Natural killer cell treated with Interleukin-12 subunit alpha and Interleukin-12 subunit beta and Interleukin-15 and Interleukin-18, amount 100 ng/mL, for 72 hours (primary cell): ENCODE results near the gene CTDSPL. TPM values are rescaled to one million over a fixed set of nuclear protein-coding genes. Genes with fewer than 3 reads are reported as not detected.

ENCODE experiments used
- ATAC-seq, 2 donors: fragments of 150-1000 bp; cut with Tn5 transposase in 1 of 2; sonication (Bioruptor Pico), chemical (Tn5 transposase) in 1 of 2; 2 replicates each; pipeline ENCODE4 v1.10.0; 2021
- DNase-seq: peaks from one replicate; pipeline ENCODE4 v3.0.0; 2022; ENCODE audit warnings: low spot score
- H3K27ac Mint-ChIP-seq, 2 donors: 1 replicate in 1 of 2; 2 replicates in 1 of 2; pipeline ENCODE4 v1.8.0; 2022; ENCODE audit warnings: mixed read lengths in 2 of 2, mild to moderate bottlenecking in 1 of 2, moderate library complexity in 1 of 2
- H3K27me3 Mint-ChIP-seq, 2 donors: 1 replicate in 1 of 2; 2 replicates in 1 of 2; pipeline ENCODE4 v1.8.0; 2022; ENCODE audit warnings: mixed read lengths in 2 of 2
- H3K36me3 Mint-ChIP-seq: one replicate; pipeline ENCODE4 v1.8.0; 2022; ENCODE audit warnings: mixed read lengths
- H3K4me1 Mint-ChIP-seq, 2 donors: 1 replicate in 1 of 2; 2 replicates in 1 of 2; pipeline ENCODE4 v1.8.0; 2022; ENCODE audit warnings: low read depth in 2 of 2, mixed read lengths in 2 of 2, mild to moderate bottlenecking in 1 of 2
- H3K4me3 Mint-ChIP-seq: one replicate; pipeline ENCODE4 v1.8.0; 2022; ENCODE audit warnings: mixed read lengths
- H3K9me3 Mint-ChIP-seq: 2 replicates; pipeline ENCODE4 v1.8.0; 2022; ENCODE audit warnings: mixed read lengths
- total RNA-seq, 2 donors: library from RNA; stranded (reverse); gene quantifications; one replicate each; pipeline ENCODE4 v1.2.3, GENCODE V29; 2022

CTDSPL gene
- total RNA-seq, 2 donors from 2014 or later: 0.69 to 1.3 TPM

GRCh38 chr3:37993820-37994638 is 132.3 kb downstream of the CTDSPL start:
- peak overlapping the region; percentile 88 for H3K4me3 Mint-ChIP-seq
- peaks cover 38 to 46% of the 10 kb centered on the region in 2 donors for H3K4me1 Mint-ChIP-seq
- H3K36me3 Mint-ChIP-seq: peaks cover 8% of the 10 kb centered on the region
- DNase-seq (peak; percentile 83), ATAC-seq (peak; percentile 74 to 79)
- H3K9me3 Mint-ChIP-seq: no peaks in the 10 kb centered on the region
- H3K27me3 Mint-ChIP-seq: no peaks in the 10 kb centered on the region
- H3K27ac Mint-ChIP-seq: peak overlapping the region; percentile 92

GRCh38 chr3:37994639-37994972 is 132.9 kb downstream of the CTDSPL start:
- Mint-ChIP-seq H3K27ac (peak overlapping the region; percentile 92), H3K27me3 (no peaks in the 10 kb centered on the region), H3K4me3 (peak overlapping the region; percentile 88), H3K36me3 (peaks cover 8% of the 10 kb centered on the region), H3K4me1 (peaks cover 43 to 51% of the 10 kb centered on the region in 2 donors), H3K9me3 (no peaks in the 10 kb centered on the region)
- ATAC-seq: no peak
- no peak for DNase-seq

- Mint-ChIP-seq H3K4me3 (peak overlapping the region; percentile 88), H3K9me3 (no peaks in the 10 kb centered on the region), H3K36me3 (peaks cover 8% of the 10 kb centered on the region), H3K4me1 (peaks cover 46 to 55% of the 10 kb centered on the region in 2 donors), H3K27me3 (no peaks in the 10 kb centered on the region), H3K27ac (peak overlapping the region; percentile 92)
- no peak for DNase-seq
- no peak for ATAC-seq
Measured at GRCh38 chr3:37995652-37996641, 134.3 kb downstream of the CTDSPL start.

GRCh38 chr3:37996785-37997301 is 135.2 kb downstream of the CTDSPL start:
- peaks cover 8% of the 10 kb centered on the region for H3K36me3 Mint-ChIP-seq
- H3K4me1 Mint-ChIP-seq: peaks cover 46 to 55% of the 10 kb centered on the region in 2 donors
- peak overlapping the region; percentile 68 to 79 for H3K27ac Mint-ChIP-seq
- DNase-seq (no peak), ATAC-seq (peak; percentile 52 to 57)
- H3K9me3 Mint-ChIP-seq: no peaks in the 10 kb centered on the region
- H3K4me3 Mint-ChIP-seq: peak overlapping the region; percentile 19
- no peaks in the 10 kb centered on the region for H3K27me3 Mint-ChIP-seq

- Mint-ChIP-seq H3K36me3 (peaks cover 8% of the 10 kb centered on the region), H3K27ac (peak overlapping the region; percentile 68 to 79), H3K4me1 (peaks cover 46 to 55% of the 10 kb centered on the region in 2 donors), H3K27me3 (no peaks in the 10 kb centered on the region), H3K4me3 (no peak overlapping the region), H3K9me3 (no peaks in the 10 kb centered on the region)
- no peak for DNase-seq
- ATAC-seq: no peak
Measured at GRCh38 chr3:37997342-37997741, 135.7 kb downstream of the CTDSPL start.

- Mint-ChIP-seq H3K36me3 (peaks cover 8% of the 10 kb centered on the region), H3K4me1 (peaks cover 46 to 56% of the 10 kb centered on the region in 2 donors), H3K27me3 (no peaks in the 10 kb centered on the region), H3K27ac (peak overlapping the region; percentile 94 to 96), H3K4me3 (peak overlapping the region; percentile 59), H3K9me3 (no peaks in the 10 kb centered on the region)
- DNase-seq (no peak), ATAC-seq (no peak)
Measured at GRCh38 chr3:37997791-37998370, 136.2 kb downstream of the CTDSPL start.

- H3K4me3 Mint-ChIP-seq: peak overlapping the region; percentile 59
- ATAC-seq (no peak), DNase-seq (no peak)
- H3K27ac Mint-ChIP-seq: peak overlapping the region; percentile 73 to 94
- H3K36me3 Mint-ChIP-seq: peaks cover 8% of the 10 kb centered on the region
- no peaks in the 10 kb centered on the region for H3K9me3 Mint-ChIP-seq
- peaks cover 46 to 48% of the 10 kb centered on the region in 2 donors for H3K4me1 Mint-ChIP-seq
- no peaks in the 10 kb centered on the region for H3K27me3 Mint-ChIP-seq
Measured at GRCh38 chr3:37999836-38000235, 138.2 kb downstream of the CTDSPL start.

- Mint-ChIP-seq H3K9me3 (no peaks in the 10 kb centered on the region), H3K4me3 (no peak overlapping the region), H3K36me3 (peaks cover 8% of the 10 kb centered on the region), H3K4me1 (peaks cover 44% of the 10 kb centered on the region in 2 donors), H3K27me3 (no peaks in the 10 kb centered on the region), H3K27ac (peak overlapping the region; percentile 73 to 94)
- DNase-seq (no peak), ATAC-seq (no peak)
Measured at GRCh38 chr3:38000242-38000916, 138.7 kb downstream of the CTDSPL start.

- no peak for DNase-seq
- Mint-ChIP-seq H3K9me3 (no peaks in the 10 kb centered on the region), H3K27ac (no peak overlapping the region), H3K4me1 (peaks cover 39% of the 10 kb centered on the region in 2 donors), H3K4me3 (no peak overlapping the region), H3K27me3 (no peaks in the 10 kb centered on the region), H3K36me3 (peaks cover 8% of the 10 kb centered on the region)
- no peak for ATAC-seq
Measured at GRCh38 chr3:38000965-38001455, 139.3 kb downstream of the CTDSPL start.

GRCh38 chr3:38001456-38002081 is 139.9 kb downstream of the CTDSPL start:
- H3K27ac Mint-ChIP-seq: no peak overlapping the region
- H3K27me3 Mint-ChIP-seq: no peaks in the 10 kb centered on the region
- H3K9me3 Mint-ChIP-seq: no peaks in the 10 kb centered on the region
- H3K4me1 Mint-ChIP-seq: peaks cover 33% of the 10 kb centered on the region in 2 donors
- no peak overlapping the region for H3K4me3 Mint-ChIP-seq
- H3K36me3 Mint-ChIP-seq: peaks cover 4% of the 10 kb centered on the region
- no peak for DNase-seq
- no peak for ATAC-seq

- H3K36me3 Mint-ChIP-seq: no peaks in the 10 kb centered on the region
- H3K4me1 Mint-ChIP-seq: peaks cover 27 to 28% of the 10 kb centered on the region in 2 donors
- no peak overlapping the region for H3K4me3 Mint-ChIP-seq
- H3K27ac Mint-ChIP-seq: no peak overlapping the region
- no peaks in the 10 kb centered on the region for H3K27me3 Mint-ChIP-seq
- ATAC-seq (no peak), DNase-seq (no peak)
- H3K9me3 Mint-ChIP-seq: no peaks in the 10 kb centered on the region
Measured at GRCh38 chr3:38002291-38002876, 140.7 kb downstream of the CTDSPL start.

- Mint-ChIP-seq H3K9me3 (no peaks in the 10 kb centered on the region), H3K27ac (peak overlapping the region in 1 of 2 donors; percentile 60), H3K4me1 (peaks cover 27 to 28% of the 10 kb centered on the region in 2 donors), H3K36me3 (no peaks in the 10 kb centered on the region), H3K27me3 (no peaks in the 10 kb centered on the region), H3K4me3 (no peak overlapping the region)
- DNase-seq (no peak), ATAC-seq (no peak)
Measured at GRCh38 chr3:38002940-38003339, 141.3 kb downstream of the CTDSPL start.
